Liver (tissue), 9 donors: ENCODE results near the gene TRA2B. TPM values are rescaled to one million over a fixed set of nuclear protein-coding genes. Genes with fewer than 3 reads are reported as not detected.

ENCODE experiments used
- DNase-seq: peaks from one replicate; pipeline ENCODE4 v3.0.0-alpha.2; 2017; ENCODE audit warnings: low spot score
- H3K27ac ChIP-seq, 2 donors: one replicate each; pipeline ENCODE4 v1.7.0; 2013; ENCODE audit warnings: inconsistent platforms in 2 of 2, low read length in 2 of 2, control low read depth in 1 of 2, low read depth in 1 of 2, mild to moderate bottlenecking in 1 of 2
- H3K27me3 ChIP-seq, 4 donors: one replicate each; pipeline versions ENCODE4 v1.6.1 to v1.7.0; 2013; ENCODE audit warnings: low read length in 3 of 4, inconsistent platforms in 1 of 4, mild to moderate bottlenecking in 1 of 4, moderate library complexity in 1 of 4; ENCODE audit not compliant: control insufficient read depth in 4 of 4, insufficient read depth in 4 of 4
- H3K36me3 ChIP-seq, 4 donors: one replicate each; pipeline versions ENCODE4 v1.6.1 to v1.7.0; 2013; ENCODE audit warnings: low read length in 3 of 4, mild to moderate bottlenecking in 3 of 4, low read depth in 1 of 4, moderate library complexity in 1 of 4; ENCODE audit not compliant: control insufficient read depth in 4 of 4, insufficient read depth in 3 of 4
- H3K4me1 ChIP-seq, 4 donors: one replicate each; pipeline versions ENCODE4 v1.6.1 to v1.7.0; 2013; ENCODE audit warnings: low read length in 3 of 4, mild to moderate bottlenecking in 3 of 4, moderate library complexity in 1 of 4; ENCODE audit not compliant: control insufficient read depth in 4 of 4, insufficient read depth in 4 of 4
- H3K4me3 ChIP-seq, 3 donors: one replicate each; pipeline versions ENCODE4 v1.6.1 to v1.7.0; 2013; ENCODE audit warnings: low read length in 3 of 3, control low read depth in 1 of 3, low read depth in 1 of 3, mild to moderate bottlenecking in 1 of 3
- H3K9ac ChIP-seq, 2 donors: one replicate each; pipeline ENCODE4 v1.7.0; 2013; ENCODE audit warnings: low read length in 2 of 2, mild to moderate bottlenecking in 2 of 2, moderate library complexity in 2 of 2, control low read depth in 1 of 2, low read depth in 1 of 2
- H3K9me3 ChIP-seq, 4 donors: one replicate each; pipeline versions ENCODE4 v1.6.1 to v1.7.0; 2013; ENCODE audit warnings: low read length in 3 of 4; ENCODE audit not compliant: control insufficient read depth in 4 of 4
- ATF3 ChIP-seq: IDR thresholded peaks from 2 replicates; pipeline ENCODE4 v1.6.1; 2016; ENCODE audit warnings: antibody characterized with exemption
- CTCF ChIP-seq: fragments of 150-350 bp; IDR thresholded peaks from 2 replicates; pipeline ENCODE4 v1.5.1; 2017; ENCODE audit warnings: improper control_type of control experiment, low read depth, low read length; ENCODE audit not compliant: missing input control
- EGR1 ChIP-seq, 2 donors: IDR thresholded peaks; 2 replicates each; pipeline ENCODE4 v1.6.1; 2016 to 2018; ENCODE audit warnings: antibody characterized with exemption in 2 of 2, low read depth in 2 of 2
- FOXA1 ChIP-seq: IDR thresholded peaks from 2 replicates; pipeline ENCODE4 v1.6.1; 2016; ENCODE audit warnings: antibody characterized with exemption
- FOXA2 ChIP-seq: IDR thresholded peaks from 2 replicates; pipeline ENCODE4 v1.6.1; 2016; ENCODE audit warnings: antibody characterized with exemption
- GABPA ChIP-seq, 2 donors: IDR thresholded peaks in 1 of 2; conservative IDR thresholded peaks in 1 of 2; 2 replicates each; pipeline ENCODE4 v1.6.1; 2016; ENCODE audit warnings: antibody characterized with exemption in 2 of 2, mild to moderate bottlenecking in 1 of 2, moderate library complexity in 1 of 2
- HNF4A ChIP-seq, 2 donors: conservative IDR thresholded peaks; 2 replicates each; pipeline ENCODE4 v1.6.1; 2016; ENCODE audit warnings: antibody characterized with exemption in 2 of 2, mild to moderate bottlenecking in 2 of 2
- HNF4G ChIP-seq: IDR thresholded peaks from 2 replicates; pipeline ENCODE4 v1.6.1; 2016; ENCODE audit warnings: antibody characterized with exemption
- JUND ChIP-seq, 2 donors: IDR thresholded peaks; 2 replicates each; pipeline ENCODE4 v1.6.1; 2016; ENCODE audit warnings: antibody characterized with exemption in 2 of 2
- MAX ChIP-seq: IDR thresholded peaks from 2 replicates; pipeline ENCODE4 v1.6.1; 2016; ENCODE audit warnings: antibody characterized with exemption
- NR2F2 ChIP-seq: IDR thresholded peaks from 2 replicates; pipeline ENCODE4 v1.6.1; 2016; ENCODE audit warnings: antibody characterized with exemption
- RAD21 ChIP-seq, 2 donors: IDR thresholded peaks; 2 replicates each; pipeline ENCODE4 v1.6.1; 2016; ENCODE audit warnings: antibody characterized with exemption in 2 of 2, mild to moderate bottlenecking in 2 of 2
- REST ChIP-seq: IDR thresholded peaks from 2 replicates; pipeline ENCODE4 v1.6.1; 2016; ENCODE audit warnings: antibody characterized with exemption, mild to moderate bottlenecking
- RXRA ChIP-seq, 2 donors: IDR thresholded peaks; 2 replicates each; pipeline ENCODE4 v1.6.1; 2017 to 2018; ENCODE audit warnings: antibody characterized with exemption in 2 of 2, mild to moderate bottlenecking in 1 of 2
- SP1 ChIP-seq: IDR thresholded peaks from 2 replicates; pipeline ENCODE4 v1.6.1; 2018; ENCODE audit warnings: antibody characterized with exemption, mild to moderate bottlenecking
- TAF1 ChIP-seq: conservative IDR thresholded peaks from 2 replicates; pipeline ENCODE4 v1.6.1; 2016; ENCODE audit warnings: antibody characterized with exemption, mild to moderate bottlenecking
- YY1 ChIP-seq: IDR thresholded peaks from 2 replicates; pipeline ENCODE4 v1.6.1; 2016; ENCODE audit warnings: antibody characterized with exemption, mild to moderate bottlenecking
- ZBTB33 ChIP-seq: IDR thresholded peaks from 2 replicates; pipeline ENCODE4 v1.6.1; 2016; ENCODE audit warnings: antibody characterized with exemption
- WGBS: extraction: QIAGEN DNeasy Blood & Tissue Kit; methylation state at CpG from one replicate; pipeline ENCODE4 v1.1.7; 2013; 5-methylcytosine and 5-hydroxymethylcytosine counted together
- polyA plus RNA-seq, 2 donors: library from polyadenylated mRNA; stranded (reverse) in 1 of 2; unstranded in 1 of 2; fragments of 200-250 nt in 1 of 2; fragments of >200 nt in 1 of 2; fragmentation: Nextera tagmentation in 1 of 2; extraction: Ambion mirVana in 1 of 2; gene quantifications; one replicate each; pipeline versions ENCODE4 v1.2.1 to v1.2.3, GENCODE V29; 2013 to 2015
- total RNA-seq, 2 donors: library from RNA; depleted of rRNA; stranded (reverse); fragments of >200 nt; gene quantifications; one replicate each; pipeline ENCODE4 v1.2.3, GENCODE V29; 2014
- donor health status: healthy.
- donor health status: healthy.
- donor health status: healthy.
- donor health status: healthy.
- donor health status: healthy.

Gene TRA2B
- total and polyA plus RNA-seq, 4 donors, result 31.8 to 106 (median 70.4) TPM

GRCh38 chr3:185979721-185980121 is 41.9 kb upstream of the TRA2B start:
- H3K9ac ChIP-seq, result no peak overlapping the region
- 76% methylated on average over 8 of the region's 8 CpGs for WGBS
- no peak for DNase-seq
- H3K27ac ChIP-seq, result no peak overlapping the region
- peaks cover 0 to 2% (median 0%) of the 10 kb centered on the region in 4 donors for H3K27me3 ChIP-seq
- peaks cover 0 to 6% (median 0%) of the 10 kb centered on the region in 4 donors for H3K4me1 ChIP-seq
- H3K36me3 ChIP-seq, result no peaks in the 10 kb centered on the region
- H3K9me3 ChIP-seq, result no peaks in the 10 kb centered on the region
- TF ChIP-seq RAD21 (IDR thresholded peaks at IDR 0.05), result no peak
- TF ChIP-seq MAX, result no peak
- TF ChIP-seq RXRA (IDR thresholded peaks at IDR 0.05), result no peak
- no peak for TF ChIP-seq GABPA (IDR thresholded peaks at IDR 0.05 in 1 of 2, conservative IDR thresholded peaks at IDR 0.05 in 1 of 2)
- TF ChIP-seq HNF4A (conservative IDR thresholded peaks at IDR 0.05), result no peak
- TF ChIP-seq ATF3, result no peak
- no peak for TF ChIP-seq HNF4G
- no peak for TF ChIP-seq FOXA1
- TF ChIP-seq CTCF, result no peak
- no peak for TF ChIP-seq YY1
- TF ChIP-seq FOXA2, result no peak
- TF ChIP-seq ZBTB33, result no peak
- TF ChIP-seq TAF1, result no peak
- TF ChIP-seq JUND (IDR thresholded peaks at IDR 0.05), result no peak
- TF ChIP-seq EGR1 (IDR thresholded peaks at IDR 0.05; ENCODE audit: low read depth in 2 of 2), result no peak
- no peak overlapping the region for H3K4me3 ChIP-seq

- WGBS, result 86% methylated on average over 5 of the region's 5 CpGs
These were observed 40.7 kb upstream of the TRA2B start for GRCh38 chr3:185978516-185978915.

More at GRCh38 chr3:185978516-185978915, 40.7 kb upstream of the TRA2B start:
- H3K36me3 ChIP-seq, result no peaks in the 10 kb centered on the region
- DNase-seq, result no peak
- no peak overlapping the region for H3K9ac ChIP-seq
- no peak overlapping the region for H3K27ac ChIP-seq
- no peaks in the 10 kb centered on the region for H3K27me3 ChIP-seq
- no peak overlapping the region for H3K4me3 ChIP-seq
- TF ChIP-seq EGR1 (IDR thresholded peaks at IDR 0.05; ENCODE audit: low read depth in 2 of 2) (no peak), HNF4A (conservative IDR thresholded peaks at IDR 0.05) (no peak), RAD21 (IDR thresholded peaks at IDR 0.05) (no peak), RXRA (IDR thresholded peaks at IDR 0.05) (no peak), SP1 (no peak), MAX (no peak), ATF3 (no peak), NR2F2 (no peak), FOXA2 (no peak), HNF4G (no peak), REST (no peak), ZBTB33 (no peak)
- peaks cover 0 to 2% (median 0%) of the 10 kb centered on the region in 4 donors for H3K4me1 ChIP-seq
- no peaks in the 10 kb centered on the region for H3K9me3 ChIP-seq
